Mucosa of rectum (tissue), 2 donors: ENCODE measurements around the gene METTL18.
A peak's percentile ranks its signal among the peaks of the same experiment; 100 is the strongest.

Experiments used
- H3K27ac ChIP-seq, 2 donors: one replicate each; pipeline ENCODE4 v1.7.0; 2013; ENCODE audit warnings: inconsistent platforms in 2 of 2, low read depth in 2 of 2, low read length in 2 of 2
- H3K27me3 ChIP-seq, 2 donors: one replicate each; pipeline ENCODE4 v1.7.0; 2013; ENCODE audit warnings: low read length in 2 of 2; ENCODE audit not compliant: control insufficient read depth in 2 of 2, insufficient read depth in 2 of 2
- H3K36me3 ChIP-seq, 2 donors: one replicate each; pipeline ENCODE4 v1.7.0; 2013; ENCODE audit warnings: low read length in 2 of 2; ENCODE audit not compliant: control insufficient read depth in 2 of 2, insufficient read depth in 2 of 2
- H3K4me1 ChIP-seq, 2 donors: one replicate each; pipeline ENCODE4 v1.7.0; 2013; ENCODE audit warnings: low read length in 2 of 2, mild to moderate bottlenecking in 1 of 2; ENCODE audit not compliant: control insufficient read depth in 2 of 2, insufficient read depth in 2 of 2
- H3K4me3 ChIP-seq, 2 donors: one replicate each; pipeline ENCODE4 v1.7.0; 2013; ENCODE audit warnings: low read length in 2 of 2
- H3K9ac ChIP-seq, 2 donors: one replicate each; pipeline ENCODE4 v1.7.0; 2013; ENCODE audit warnings: low read length in 2 of 2, low read depth in 1 of 2, mild to moderate bottlenecking in 1 of 2
- H3K9me3 ChIP-seq, 2 donors: one replicate each; pipeline ENCODE4 v1.7.0; 2013; ENCODE audit warnings: low read length in 2 of 2; ENCODE audit not compliant: control insufficient read depth in 2 of 2
- donor health status: healthy.
- donor health status: Normal muscosa, but diverticular disease.

Gene METTL18

GRCh38 chr1:169794530-169795416, at the start of gene METTL18:
METTL18 (minus strand) TSS chr1:169794907; CDS start chr1:169793695, 1,212 bp downstream.
- no peaks in the 10 kb centered on the region for H3K36me3 ChIP-seq
- peak within 1 kb of the TSS; percentile 87 to 89 for H3K27ac ChIP-seq
- no peaks in the 10 kb centered on the region for H3K27me3 ChIP-seq
- peaks cover 0 to 11% of the 10 kb centered on the region in 2 donors for H3K4me1 ChIP-seq
- H3K9ac ChIP-seq = peak within 1 kb of the TSS; percentile 86 to 93
- H3K9me3 ChIP-seq = no peaks in the 10 kb centered on the region
- peak within 1 kb of the TSS; percentile 95 to 98 for H3K4me3 ChIP-seq

DNA sequence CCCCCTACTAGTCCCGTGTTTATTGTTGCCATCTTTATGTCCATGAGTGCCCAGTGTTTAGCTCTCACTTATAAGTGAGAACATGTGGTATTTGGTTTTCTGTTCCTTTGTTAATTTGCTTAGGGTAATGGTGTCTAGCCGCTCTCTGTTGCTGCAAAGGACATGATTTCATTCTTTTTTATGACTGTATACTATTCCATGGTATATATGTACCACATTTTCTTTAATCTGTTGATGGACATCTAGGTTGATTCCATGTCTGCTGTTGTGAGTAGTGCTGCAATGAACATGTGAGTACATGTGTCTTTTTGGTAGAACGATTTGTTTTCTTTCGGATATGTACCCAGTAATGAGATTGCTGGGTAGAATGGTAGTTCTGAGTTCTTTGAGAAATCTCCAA, 44.2 kb upstream of the METTL18 start:
- Histone ChIP-seq H3K4me1 (no peaks in the 10 kb centered on the region), H3K9me3 (no peaks in the 10 kb centered on the region), H3K4me3 (no peak overlapping the region), H3K27ac (no peak overlapping the region), H3K9ac (no peak overlapping the region), H3K36me3 (peaks cover 10 to 19% of the 10 kb centered on the region in 2 donors), H3K27me3 (no peaks in the 10 kb centered on the region)

GRCh38 chr1:169836198-169836597, 41.5 kb upstream of the METTL18 start:
- Histone ChIP-seq H3K9me3 (no peaks in the 10 kb centered on the region), H3K36me3 (peaks cover 0 to 15% of the 10 kb centered on the region in 2 donors), H3K9ac (no peak overlapping the region), H3K27me3 (no peaks in the 10 kb centered on the region), H3K27ac (no peak overlapping the region), H3K4me3 (no peak overlapping the region), H3K4me1 (no peaks in the 10 kb centered on the region)

DNA sequence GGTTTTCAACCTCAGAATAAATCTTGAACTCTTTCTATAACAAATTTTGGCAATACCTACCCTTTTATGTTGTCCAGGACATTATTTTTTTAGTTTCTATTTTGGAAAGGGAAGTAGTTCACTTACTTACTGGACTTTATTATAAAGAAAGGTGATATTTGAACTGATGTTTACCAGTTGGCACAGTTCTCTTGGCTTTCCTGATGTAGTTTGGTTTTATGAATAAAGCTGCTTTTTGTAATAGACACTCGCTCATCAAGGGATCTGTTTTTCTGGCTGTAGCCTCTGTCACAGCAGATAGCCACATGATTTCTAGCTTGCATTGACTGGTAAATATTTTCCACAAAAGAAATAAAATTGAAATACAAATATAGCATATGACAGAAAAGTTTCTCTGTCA, 40.9 kb upstream of the METTL18 start:
- H3K36me3 ChIP-seq = peaks cover 3 to 11% of the 10 kb centered on the region in 2 donors
- no peak overlapping the region for H3K27ac ChIP-seq

DNA sequence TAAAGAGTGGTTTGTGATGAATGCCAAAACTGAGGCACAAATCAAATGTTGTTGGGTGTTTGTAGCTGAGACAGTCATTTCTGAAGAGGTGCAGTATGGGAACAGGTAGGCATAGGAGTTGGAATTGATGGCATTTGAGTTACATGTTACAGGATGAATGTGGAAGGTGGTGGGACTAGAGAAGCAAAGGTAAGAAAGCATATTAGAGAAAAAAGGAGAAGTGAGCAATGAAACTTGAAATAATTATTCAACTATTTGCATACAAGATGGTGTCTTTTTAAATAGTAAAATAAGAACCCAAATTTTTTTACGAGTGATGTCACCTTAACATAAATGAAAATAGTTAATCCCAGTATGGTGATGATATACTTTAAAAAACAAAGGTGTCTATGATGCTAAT, 40.2 kb upstream of the METTL18 start:
- Histone ChIP-seq H3K36me3 (peaks cover 5 to 14% of the 10 kb centered on the region in 2 donors), H3K4me3 (no peak overlapping the region), H3K9ac (no peak overlapping the region), H3K27ac (no peak overlapping the region), H3K27me3 (no peaks in the 10 kb centered on the region), H3K4me1 (no peaks in the 10 kb centered on the region), H3K9me3 (no peaks in the 10 kb centered on the region)

More for the DNA sequence above, 40.9 kb upstream of the METTL18 start:
- Histone ChIP-seq H3K9ac (no peak overlapping the region), H3K4me1 (no peaks in the 10 kb centered on the region), H3K27me3 (no peaks in the 10 kb centered on the region), H3K4me3 (no peak overlapping the region), H3K9me3 (no peaks in the 10 kb centered on the region)

GRCh38 chr1:169833179-169833901, 38.6 kb upstream of the METTL18 start:
- H3K9ac ChIP-seq = no peak overlapping the region

GRCh38 chr1:169829671-169830070, 35.0 kb upstream of the METTL18 start:
- no peaks in the 10 kb centered on the region for H3K4me1 ChIP-seq
- no peak overlapping the region for H3K4me3 ChIP-seq
- H3K9ac ChIP-seq = no peak overlapping the region
- peaks cover 14 to 17% of the 10 kb centered on the region in 2 donors for H3K36me3 ChIP-seq
- no peak overlapping the region for H3K27ac ChIP-seq
- no peaks in the 10 kb centered on the region for H3K9me3 ChIP-seq
- no peaks in the 10 kb centered on the region for H3K27me3 ChIP-seq

More at GRCh38 chr1:169833179-169833901, 38.6 kb upstream of the METTL18 start:
- no peak overlapping the region for H3K4me3 ChIP-seq
- no peak overlapping the region for H3K27ac ChIP-seq
- peaks cover 5 to 20% of the 10 kb centered on the region in 2 donors for H3K36me3 ChIP-seq
- no peaks in the 10 kb centered on the region for H3K27me3 ChIP-seq
- no peaks in the 10 kb centered on the region for H3K9me3 ChIP-seq
- no peaks in the 10 kb centered on the region for H3K4me1 ChIP-seq

DNA sequence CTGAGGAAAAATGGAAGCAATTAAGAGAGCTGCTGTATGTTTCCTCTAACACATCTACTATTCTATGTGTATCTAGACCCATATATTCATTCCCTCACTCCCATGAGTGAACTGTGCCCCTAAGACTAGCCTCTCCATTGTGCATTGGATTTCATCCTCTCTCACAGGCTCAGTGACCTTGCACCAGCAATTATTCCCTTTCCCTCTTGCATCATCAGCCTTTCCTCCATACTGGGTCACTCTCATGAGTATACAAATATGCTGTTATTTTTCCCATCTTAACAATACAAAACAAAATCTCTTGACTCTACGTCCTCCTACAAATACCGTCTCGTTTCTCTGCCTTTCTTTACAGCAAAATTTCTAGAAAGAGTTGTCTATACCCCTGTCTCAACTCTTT, 29.4 kb upstream of the METTL18 start:
- H3K9me3 ChIP-seq = no peaks in the 10 kb centered on the region
- no peaks in the 10 kb centered on the region for H3K4me1 ChIP-seq
- peaks cover 3 to 17% of the 10 kb centered on the region in 2 donors for H3K36me3 ChIP-seq
- H3K9ac ChIP-seq = no peak overlapping the region
- no peaks in the 10 kb centered on the region for H3K27me3 ChIP-seq
- H3K4me3 ChIP-seq = no peak overlapping the region
- no peak overlapping the region for H3K27ac ChIP-seq

DNA sequence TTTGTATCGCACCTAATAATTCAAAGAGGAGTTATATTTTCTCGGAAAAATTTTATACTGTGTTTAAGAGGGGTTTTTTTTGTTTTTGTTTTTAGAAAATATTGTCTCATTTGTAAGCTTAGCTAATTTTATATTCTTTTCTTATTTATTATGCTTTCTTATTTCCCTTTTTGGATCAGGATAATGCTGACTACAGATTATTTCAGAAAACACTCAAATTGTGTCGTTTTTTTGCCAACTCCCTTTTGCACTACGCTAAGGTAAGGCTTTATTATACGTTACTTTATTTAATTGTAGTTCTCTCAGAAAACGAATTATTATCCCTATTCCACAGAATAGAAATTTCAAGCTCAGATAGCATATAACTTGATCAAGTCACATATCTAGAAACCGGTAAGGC, 26.8 kb upstream of the METTL18 start:
- H3K27ac ChIP-seq = no peak overlapping the region
- H3K9me3 ChIP-seq = no peaks in the 10 kb centered on the region
- peaks cover 0 to 8% of the 10 kb centered on the region in 2 donors for H3K36me3 ChIP-seq

GRCh38 chr1:169816617-169817016, 21.9 kb upstream of the METTL18 start:
- Histone ChIP-seq H3K4me3 (no peak overlapping the region), H3K27me3 (no peaks in the 10 kb centered on the region), H3K27ac (no peak overlapping the region), H3K9ac (no peak overlapping the region), H3K36me3 (no peaks in the 10 kb centered on the region), H3K9me3 (no peaks in the 10 kb centered on the region), H3K4me1 (no peaks in the 10 kb centered on the region)

More for the DNA sequence above, 26.8 kb upstream of the METTL18 start:
- H3K4me3 ChIP-seq = no peak overlapping the region
- no peaks in the 10 kb centered on the region for H3K4me1 ChIP-seq
- H3K9ac ChIP-seq = no peak overlapping the region
- H3K27me3 ChIP-seq = no peaks in the 10 kb centered on the region
